GM18951 (cell line): Measurements from ENCODE around the gene PLCB2.

Experiments used
- POLR2A ChIP-seq: IDR thresholded peaks from 4 replicates; pipeline ENCODE4 v1.6.1; 2011; ENCODE audit warnings: mild to moderate bottlenecking; ENCODE audit not compliant: insufficient read length, insufficient read depth; ENCODE audit errors: extremely low read depth
- in situ Hi-C: fragments of 300-500 bp; cut with MboI; formaldehyde crosslinking; loops from one replicate; pipeline ENCODE4 v1.12.0; 2022; ENCODE audit warnings: low sequenced_read_pairs, mixed read lengths, inconsistent platforms; ENCODE audit not compliant: unreplicated experiment

The PLCB2 gene

GRCh38 chr15:40265875-40266274, 41.9 kb downstream of the PLCB2 start:
- in situ Hi-C loops, result no loop called here
- no peak for TF ChIP-seq POLR2A

GRCh38 chr15:40265355-40265754, 42.4 kb downstream of the PLCB2 start:
- in situ Hi-C loops, result no loop called here
- TF ChIP-seq POLR2A, result no peak

GRCh38 chr15:40264321-40265153, 43.2 kb downstream of the PLCB2 start:
- in situ Hi-C loops, result no loop called here
- no peak for TF ChIP-seq POLR2A

- in situ Hi-C loops, result no loop called here
- TF ChIP-seq POLR2A, result no peak
Observed at GRCh38 chr15:40263024-40263754, 44.5 kb downstream of the PLCB2 start.

- TF ChIP-seq POLR2A, result no peak
- in situ Hi-C loops, result no loop called here
Observed at GRCh38 chr15:40259021-40259420, 48.7 kb downstream of the PLCB2 start.

- no peak for TF ChIP-seq POLR2A
- in situ Hi-C loops, result no loop called here
Observed at GRCh38 chr15:40258544-40258943, 49.2 kb downstream of the PLCB2 start.

- no peak for TF ChIP-seq POLR2A
- in situ Hi-C loops, result no loop called here
Observed at GRCh38 chr15:40257656-40258450, 49.9 kb downstream of the PLCB2 start.

GRCh38 chr15:40256638-40257235, 51.0 kb downstream of the PLCB2 start:
- TF ChIP-seq POLR2A, result no peak
- in situ Hi-C loops, result no loop called here

GRCh38 chr15:40255033-40255432, 52.7 kb downstream of the PLCB2 start:
- in situ Hi-C loops, result no loop called here

GRCh38 chr15:40254452-40254851, 53.3 kb downstream of the PLCB2 start:
- in situ Hi-C loops, result no loop called here
- no peak for TF ChIP-seq POLR2A

More at GRCh38 chr15:40255033-40255432, 52.7 kb downstream of the PLCB2 start:
- TF ChIP-seq POLR2A, result no peak

- TF ChIP-seq POLR2A, result no peak
- in situ Hi-C loops, result no loop called here
Observed at GRCh38 chr15:40253167-40253790, 54.5 kb downstream of the PLCB2 start.

GRCh38 chr15:40252438-40253166, 55.1 kb downstream of the PLCB2 start:
- in situ Hi-C loops, result no loop called here

More at GRCh38 chr15:40252438-40253166, 55.1 kb downstream of the PLCB2 start:
- no peak for TF ChIP-seq POLR2A
